PC-3 (cell line): ENCODE measurements around the gene TCEA3.

ENCODE experiments used
- CTCF ChIP-seq: fragments of 300-600 bp; sonication (generic); conservative IDR thresholded peaks from 2 replicates; pipeline ENCODE4 v1.5.1; 2017; ENCODE audit warnings: antibody characterized with exemption, low read depth, mild to moderate bottlenecking, low read length
- EZH2phosphoT487 ChIP-seq: fragments of 300-600 bp; sonication (generic); IDR thresholded peaks from 2 replicates; pipeline ENCODE4 v1.6.1; 2018; ENCODE audit warnings: mild to moderate bottlenecking, antibody characterized with exemption, low read length, borderline replicate concordance

DNA sequence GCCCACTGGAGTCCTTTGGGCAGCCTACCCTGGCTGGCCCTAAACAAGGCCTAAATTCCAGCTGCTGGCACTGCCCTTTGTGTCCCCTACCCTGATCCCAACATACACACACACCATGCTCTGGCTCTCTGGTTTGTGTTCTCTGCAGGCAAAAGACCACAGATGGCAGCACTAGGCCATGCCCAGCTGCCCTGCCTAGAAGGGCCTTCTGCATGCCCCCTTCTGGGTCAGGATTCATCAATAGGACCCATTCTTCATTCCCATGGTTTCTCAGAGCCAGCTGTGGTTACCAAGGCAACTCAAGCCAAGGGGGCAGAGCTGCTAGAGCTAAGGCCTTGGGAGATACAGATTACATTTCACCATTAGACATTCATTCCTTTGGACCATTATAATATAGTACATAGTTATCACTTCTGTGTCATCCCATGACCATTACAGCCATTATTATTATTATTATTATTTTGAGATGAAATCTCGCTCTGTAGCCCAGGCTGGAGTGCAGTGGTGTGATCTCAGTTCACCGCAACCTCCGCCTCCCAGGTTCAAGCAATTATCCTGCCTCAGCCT lies 42.0 kb upstream of the TCEA3 start:
- TF ChIP-seq CTCF (no peak), EZH2phosphoT487 (no peak)
